NCI-H446 treated with DMSO at 0.1 percent for 48 hours (cell line): Measurements from ENCODE around the gene SMTNL1.

Experiments used
- DNase-seq: peaks from one replicate; lab custom pipeline; 2025; lab: John Stamatoyannopoulos, UW

Gene SMTNL1, protein sequence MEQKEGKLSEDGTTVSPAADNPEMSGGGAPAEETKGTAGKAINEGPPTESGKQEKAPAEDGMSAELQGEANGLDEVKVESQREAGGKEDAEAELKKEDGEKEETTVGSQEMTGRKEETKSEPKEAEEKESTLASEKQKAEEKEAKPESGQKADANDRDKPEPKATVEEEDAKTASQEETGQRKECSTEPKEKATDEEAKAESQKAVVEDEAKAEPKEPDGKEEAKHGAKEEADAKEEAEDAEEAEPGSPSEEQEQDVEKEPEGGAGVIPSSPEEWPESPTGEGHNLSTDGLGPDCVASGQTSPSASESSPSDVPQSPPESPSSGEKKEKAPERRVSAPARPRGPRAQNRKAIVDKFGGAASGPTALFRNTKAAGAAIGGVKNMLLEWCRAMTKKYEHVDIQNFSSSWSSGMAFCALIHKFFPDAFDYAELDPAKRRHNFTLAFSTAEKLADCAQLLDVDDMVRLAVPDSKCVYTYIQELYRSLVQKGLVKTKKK

DNA sequence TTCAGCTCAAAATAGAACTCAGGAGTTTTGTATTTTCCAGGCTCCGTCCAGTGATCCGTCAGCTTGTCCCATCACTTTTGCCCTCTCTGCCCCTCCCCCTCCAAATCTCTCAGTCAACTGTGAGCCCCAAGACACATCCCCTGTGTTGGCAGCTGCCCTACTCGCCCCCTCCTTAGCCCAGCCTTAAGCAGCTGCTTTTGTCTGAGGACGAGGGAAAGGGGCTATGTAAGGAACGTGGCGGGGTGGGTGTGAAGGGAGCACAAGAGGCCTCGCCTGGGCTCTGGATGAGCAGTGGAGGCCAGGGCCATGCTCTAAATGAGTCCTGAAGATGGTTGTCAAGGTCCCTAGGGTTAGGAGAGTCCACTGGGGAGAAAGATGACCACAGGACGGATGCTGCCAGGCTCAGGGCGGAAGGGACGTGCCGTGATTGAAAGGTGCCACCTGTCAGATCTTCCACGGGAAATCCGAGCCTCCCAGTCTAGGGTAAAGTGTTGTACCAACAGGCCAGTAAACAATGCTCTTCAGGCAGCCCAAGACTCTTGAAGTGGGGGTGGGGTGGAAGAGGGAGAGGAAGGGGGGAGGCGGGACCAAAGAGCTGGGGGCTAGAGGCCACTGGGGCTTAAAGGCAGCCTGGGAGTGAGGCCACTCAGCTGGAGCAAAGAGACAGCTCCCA, at the start of gene SMTNL1:
Gene SMTNL1, plus strand, starts transcription at position 649 of the 673 bp plus-strand sequence. CDS start 5,048 bp downstream, outside the sequence.
- no peak for DNase-seq

DNA sequence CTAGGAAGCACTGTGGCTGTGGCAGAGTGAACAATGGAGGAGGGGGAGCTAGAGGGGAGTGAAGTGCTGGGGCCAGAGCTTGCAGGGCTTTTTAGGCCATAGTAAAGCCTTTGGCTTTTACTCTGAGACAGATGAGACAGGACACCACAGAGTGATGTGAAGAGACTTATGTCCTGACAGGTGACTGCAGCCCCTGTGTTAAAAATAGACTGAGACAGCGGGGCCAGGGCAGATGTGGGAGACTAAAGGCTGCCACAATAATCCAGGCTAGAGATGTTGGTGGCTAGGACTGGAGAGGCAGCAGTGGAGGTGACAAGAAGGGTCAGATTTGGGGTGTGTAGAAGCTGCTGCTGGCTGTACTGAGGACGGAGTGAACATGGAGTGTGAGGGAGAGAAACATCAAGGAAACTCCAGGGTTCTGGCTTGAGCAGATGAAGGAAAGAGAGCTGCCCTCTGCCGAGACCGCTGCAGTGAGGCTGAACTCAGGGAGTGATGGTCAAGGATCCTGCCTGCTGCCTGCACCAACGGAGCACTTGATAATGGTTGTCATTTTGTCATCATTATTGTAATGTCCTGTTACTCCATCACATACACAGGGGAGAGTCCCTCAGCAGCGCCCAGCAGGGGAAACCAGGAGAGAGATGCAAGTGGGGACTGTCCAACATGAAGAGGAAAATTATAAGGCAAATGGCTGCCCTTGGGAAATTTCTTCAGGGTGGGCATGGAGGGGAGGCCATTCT, 49.3 kb upstream of the SMTNL1 start:
- no peak for DNase-seq

DNA sequence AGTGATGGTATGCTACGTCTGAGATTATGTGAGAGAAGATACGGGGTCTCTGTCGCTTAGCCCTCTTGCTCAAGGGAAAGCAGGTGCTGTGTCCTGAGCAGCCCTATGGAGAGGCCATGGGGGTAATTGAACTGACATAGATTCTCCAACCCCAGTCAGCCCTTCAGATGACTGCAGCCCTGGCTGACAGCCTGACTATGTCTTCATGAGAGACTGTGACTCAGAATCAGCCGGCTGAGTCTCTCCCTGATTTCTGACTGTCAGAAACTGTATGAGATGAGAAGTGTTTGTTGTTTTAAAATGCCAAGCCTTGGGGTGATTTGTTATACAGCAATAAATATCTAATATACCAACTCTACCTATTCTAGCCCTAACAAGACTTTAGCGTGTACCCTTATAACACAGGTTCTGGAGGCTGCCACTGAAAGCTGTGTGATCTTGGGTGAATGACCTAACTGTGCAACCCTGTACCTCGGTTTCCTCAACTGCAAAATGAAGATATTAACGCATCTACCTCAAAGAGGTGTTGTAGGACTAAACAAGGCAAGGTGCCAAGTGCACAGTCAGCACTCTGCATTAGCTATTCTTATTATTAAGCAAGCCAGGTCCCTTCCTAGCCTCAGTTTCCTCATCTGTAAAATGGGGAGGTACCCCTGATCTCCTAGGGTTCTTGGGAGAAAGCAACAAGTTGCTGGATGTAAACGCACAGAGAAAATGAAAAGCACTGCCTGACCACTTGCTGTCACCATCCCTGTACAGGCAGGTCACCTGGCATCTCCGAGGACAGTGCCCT, 46.7 kb upstream of the SMTNL1 start:
- DNase-seq: no peak

DNA sequence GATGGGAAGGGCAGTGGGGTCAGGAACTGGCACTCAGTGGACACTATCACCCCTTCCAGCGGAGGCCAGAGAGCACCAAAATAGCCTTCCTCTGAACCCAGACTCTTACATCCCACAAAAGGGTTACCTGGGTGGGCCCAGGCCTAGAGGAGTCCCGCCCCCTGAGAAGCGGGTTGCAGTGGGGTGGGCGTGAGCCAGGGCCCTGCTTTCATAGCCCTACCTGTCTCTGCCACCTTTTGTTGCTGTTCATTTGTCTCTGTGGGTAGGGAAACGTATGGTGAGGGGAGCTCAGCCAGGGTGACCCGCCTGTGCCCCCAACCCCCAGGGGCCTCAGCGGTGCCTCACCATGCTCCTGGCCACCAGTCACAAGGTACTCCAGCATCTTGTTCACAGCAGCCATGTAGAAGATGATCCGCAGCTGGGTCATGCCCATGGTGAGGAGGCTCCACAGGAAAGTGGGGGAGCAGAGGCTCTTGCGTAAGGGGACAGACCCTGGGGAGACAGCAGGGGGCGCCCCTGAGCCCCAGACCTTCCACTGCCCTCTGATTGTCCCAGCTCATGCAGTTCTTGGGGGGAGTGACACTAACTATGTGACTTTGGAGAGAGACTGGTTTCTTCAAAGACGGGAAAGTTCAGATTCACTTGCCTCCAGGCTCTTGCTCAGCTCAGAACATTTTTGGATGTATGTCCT, 45.9 kb upstream of the SMTNL1 start:
- no peak for DNase-seq

DNA sequence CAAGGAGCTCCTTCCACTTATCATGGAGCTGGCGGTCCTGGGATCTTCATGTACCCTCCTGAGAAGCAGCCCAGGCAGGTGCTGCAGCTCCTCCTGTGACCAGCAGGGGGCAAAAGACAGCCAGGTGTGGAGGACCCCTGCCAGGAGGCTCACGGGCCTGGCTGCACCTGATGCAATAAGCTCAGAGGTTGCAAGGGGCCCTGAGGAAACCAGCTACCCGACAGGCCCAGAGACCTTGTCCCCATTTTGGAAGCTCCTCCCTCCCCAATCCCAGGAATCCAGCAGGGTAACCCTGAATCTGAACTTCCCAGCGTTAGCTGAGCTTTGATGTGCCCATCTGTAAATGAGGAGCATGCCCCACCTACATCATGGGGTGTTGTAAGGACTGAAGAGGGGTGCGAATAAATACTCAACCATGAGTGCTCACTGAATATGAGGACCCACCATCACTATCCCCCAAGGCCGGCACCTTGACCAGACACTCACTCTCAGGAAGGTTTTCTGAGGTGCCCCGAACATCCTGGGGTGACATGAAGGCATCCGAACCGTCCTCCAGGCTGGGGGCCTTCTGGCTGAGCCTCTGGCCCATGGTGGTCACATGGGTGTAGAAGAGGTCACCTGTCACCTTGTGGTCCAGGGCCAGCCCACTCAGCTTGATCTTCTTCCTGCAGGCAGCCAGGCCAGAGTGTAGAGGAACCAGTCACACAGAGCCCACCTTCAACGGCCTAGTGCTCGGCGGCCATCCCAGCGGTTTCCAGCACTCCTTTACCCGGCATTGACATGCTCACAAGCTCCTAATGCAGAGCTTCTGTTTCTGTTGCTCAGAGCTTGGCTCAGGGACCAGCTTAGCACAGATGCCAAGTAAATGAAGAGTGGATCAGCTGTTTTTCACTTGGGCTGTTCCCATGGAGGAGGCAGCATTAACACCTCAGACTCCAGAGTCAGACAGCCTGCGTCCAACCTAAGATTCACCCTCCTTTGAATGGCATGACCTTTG, 43.6 kb upstream of the SMTNL1 start:
- DNase-seq: no peak

DNA sequence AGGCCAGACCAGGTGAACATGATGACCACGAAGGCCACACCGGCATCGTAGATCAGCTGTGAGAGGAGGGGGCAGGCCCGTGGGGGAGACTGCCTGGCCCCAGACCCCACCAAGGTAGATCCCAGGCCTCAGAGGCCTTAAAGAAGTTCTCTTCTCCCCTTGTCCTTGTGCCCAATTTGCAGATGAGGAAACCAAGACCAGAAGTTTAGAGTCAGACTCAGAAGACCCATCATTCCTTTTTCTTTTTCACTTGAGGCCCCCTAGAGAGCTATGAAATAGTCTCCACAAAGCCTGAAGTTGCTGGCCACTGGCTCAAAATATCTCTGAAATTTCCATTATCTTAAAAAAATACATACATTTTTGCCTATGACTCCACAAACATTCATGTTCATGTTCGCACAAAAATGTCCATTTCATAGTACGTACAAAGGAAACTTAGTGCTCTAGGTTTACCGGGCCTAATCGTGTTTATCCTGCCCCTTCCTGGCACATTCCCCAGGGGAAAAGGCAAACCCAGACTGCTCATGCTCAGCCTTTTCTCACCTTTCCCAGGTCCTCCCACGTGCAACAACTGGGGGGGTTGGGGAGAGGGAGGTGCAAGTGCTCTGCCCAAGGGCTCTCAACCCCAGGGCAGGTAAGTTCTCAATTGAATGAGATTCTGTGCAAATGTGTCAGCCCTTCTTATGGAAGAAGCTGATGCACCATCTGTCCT, 41.1 kb upstream of the SMTNL1 start:
- no peak for DNase-seq

DNA sequence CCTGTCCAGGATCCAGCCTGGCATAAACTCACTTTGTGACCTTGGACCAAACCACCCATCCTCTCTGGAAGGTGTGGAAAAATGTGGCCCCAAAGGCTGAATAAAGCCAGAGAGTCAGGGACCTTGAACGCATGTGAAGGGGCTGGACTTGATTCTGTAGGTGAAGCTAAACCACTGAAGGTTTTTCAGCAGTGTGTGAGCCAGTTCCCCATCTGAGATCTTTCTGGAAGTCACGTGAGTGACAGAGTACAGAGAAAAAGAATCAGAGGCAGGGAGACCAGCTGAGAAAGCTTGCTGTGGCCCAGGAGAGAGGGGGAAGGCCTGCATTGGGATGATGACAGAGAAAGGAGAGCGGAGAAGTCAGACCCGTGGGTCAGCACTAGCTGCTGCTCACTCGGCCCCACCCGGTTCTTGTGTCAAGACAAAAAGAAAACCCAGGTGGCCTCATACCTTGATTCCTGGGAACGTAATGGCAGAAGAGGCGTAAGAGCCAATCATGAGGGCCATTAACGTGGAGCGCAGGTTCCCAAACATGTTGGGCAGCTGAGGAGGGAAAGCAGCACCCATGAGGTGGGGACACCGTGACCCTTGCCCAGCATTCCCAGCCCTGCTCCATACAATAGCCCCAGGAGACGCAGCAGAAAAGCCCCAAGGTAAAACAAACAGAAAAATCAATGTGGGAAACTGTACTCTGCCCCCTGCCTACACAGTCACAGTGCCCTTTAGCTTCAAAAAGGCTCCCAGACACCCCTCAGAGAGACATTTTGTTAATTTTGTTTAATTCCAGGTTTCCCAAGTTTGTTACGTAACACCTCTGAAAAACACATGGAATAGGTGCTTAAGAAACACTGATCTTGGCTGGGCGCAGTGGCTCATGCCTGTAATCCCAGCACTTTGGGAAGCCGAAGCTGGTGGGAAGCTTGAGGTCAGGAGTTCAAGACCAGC, 39.8 kb upstream of the SMTNL1 start:
- DNase-seq: no peak

DNA sequence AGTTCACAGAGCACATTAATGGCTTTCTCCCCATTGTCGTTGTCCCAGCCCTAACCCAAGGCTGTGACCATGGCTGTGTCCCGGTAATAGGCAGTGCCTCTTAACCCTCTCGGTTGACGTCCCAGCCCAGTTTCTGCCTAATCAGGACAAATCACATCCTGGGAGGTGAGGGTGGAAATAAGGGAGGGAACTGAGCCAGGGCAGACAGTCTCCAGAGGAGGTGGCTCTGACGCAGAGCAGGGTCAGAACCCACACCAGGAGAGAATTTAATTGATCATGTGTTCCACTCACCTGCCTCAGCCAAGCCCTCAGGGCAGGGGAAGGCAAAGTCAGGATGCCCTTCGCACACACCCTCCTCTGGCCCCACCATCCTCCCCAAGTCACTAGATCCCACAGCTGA, 38.9 kb upstream of the SMTNL1 start:
- DNase-seq: no peak

DNA sequence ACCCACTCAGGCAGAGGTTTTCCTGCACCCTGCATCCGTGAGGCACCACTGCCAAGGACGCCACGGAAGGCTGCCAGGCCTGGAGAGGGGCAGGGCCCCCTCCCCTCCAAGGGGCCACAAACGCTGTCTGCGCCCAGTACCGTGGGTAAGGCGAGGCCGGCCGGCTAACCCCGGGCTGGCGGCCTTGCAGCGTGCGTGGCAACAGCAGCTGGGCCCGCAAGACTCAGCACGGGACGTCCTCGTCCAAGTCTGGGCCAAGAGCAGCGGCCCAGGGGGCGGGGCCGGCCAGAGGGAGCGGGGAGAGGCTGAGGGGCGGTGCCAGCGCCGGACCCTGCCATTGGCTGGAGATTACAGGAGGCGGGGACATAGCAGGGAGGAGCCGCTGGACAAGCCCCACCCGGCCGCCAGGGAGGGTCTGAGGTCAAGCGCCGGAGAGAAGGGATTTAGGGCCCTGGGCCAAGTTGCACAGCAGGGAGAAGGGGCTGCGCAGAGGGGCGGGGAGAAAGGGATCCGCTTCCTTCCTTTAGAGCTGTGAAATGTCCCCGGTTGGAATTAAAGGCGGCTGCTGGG, 37.9 kb upstream of the SMTNL1 start:
- DNase-seq: peak; percentile 78

DNA sequence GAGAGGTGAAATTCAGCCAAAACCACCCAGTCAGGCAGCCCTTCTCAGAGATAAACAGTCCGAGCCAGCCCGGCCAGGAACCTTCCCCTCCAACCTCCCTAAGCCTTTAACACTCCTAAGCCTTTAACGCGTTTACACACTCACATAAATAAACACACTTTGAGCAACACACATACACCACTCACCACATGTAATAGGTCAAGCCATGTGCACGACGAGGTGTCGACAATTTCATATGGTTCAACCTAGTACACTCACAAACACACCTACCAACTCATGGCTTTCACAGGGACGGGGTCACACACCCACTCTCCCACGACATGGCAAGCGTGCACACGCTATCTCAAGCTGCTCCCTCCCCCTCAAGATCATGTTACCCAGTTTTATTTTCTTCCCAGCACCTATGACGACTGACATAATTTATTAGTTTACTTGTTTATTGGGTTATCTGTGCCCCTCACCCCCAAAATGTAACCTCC, 37.4 kb upstream of the SMTNL1 start:
- no peak for DNase-seq

DNA sequence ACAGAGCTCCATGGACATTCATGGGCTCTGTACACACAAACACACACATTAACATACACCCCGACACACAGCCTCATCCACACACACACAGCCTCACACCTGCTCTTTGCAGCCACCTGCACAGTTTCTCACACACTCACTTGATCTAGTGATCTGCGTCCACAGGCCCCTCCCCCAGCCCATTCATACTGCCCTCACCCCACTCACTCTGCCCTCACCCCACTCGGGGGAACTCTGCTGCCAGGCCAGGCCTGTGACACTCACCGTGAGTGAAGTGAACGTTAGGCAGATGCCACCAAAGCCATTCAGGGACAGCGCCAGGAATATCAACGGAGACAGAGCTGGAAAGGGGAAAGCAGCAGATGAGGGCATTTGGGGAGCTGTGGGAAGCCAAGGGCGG, 36.9 kb upstream of the SMTNL1 start:
- no peak for DNase-seq

DNA sequence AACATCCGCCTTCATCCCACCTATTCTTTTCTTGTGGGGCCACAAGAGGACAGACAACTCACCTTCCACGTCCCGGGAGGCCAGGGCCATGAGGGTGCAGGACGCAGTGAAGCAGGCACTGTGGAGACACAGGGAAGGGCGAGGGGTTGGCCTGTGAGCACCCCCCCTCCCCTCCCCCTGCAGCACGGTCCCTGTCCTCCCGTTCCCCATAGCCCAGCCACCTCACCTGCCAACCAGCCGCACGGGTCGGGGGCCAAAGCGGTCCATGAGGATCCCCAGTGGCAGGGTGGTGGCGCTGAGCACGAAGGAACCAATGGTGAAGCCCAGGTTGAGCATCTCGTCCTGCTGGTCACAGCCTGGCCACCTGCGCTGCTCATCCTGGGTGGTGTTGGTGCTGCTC, 36.5 kb upstream of the SMTNL1 start:
- DNase-seq: no peak

DNA sequence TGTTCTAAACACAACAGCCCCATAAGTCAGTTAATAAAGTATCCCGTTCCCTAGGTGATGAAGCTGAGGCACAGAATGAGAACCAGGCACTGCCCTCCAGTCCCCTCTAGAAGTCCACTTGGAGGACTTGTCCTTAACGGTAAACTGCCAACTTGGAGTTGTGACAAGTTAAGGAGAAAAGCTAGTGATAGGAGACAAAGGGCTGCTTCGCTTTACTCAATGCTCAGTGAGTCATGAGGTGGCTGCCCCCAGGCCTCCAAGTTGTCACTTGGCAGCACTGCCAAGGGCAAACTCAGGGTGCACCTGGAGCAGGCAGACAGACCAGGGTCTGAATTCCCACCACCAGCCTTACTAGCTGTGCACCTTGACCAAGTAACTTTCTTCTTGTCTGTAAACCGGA, 35.4 kb upstream of the SMTNL1 start:
- no peak for DNase-seq

DNA sequence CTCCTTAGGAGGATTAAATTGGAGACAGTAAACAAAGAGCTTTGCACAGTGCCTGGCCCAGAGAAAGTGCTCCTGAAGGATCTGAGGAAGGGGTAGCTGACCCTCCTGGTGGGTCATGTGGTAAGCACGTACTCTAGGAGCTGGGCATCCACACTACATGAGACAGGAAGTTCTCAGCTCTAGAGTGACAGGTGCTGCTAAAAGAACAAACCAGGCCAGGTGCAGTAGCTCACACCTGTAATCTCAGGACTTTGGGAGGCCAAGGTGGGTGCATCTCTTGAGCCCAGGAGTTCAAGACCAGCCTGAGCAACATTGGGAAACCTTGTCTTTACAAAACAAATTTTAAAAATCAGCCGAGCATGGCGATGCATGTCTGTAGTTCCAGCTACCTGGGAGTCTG, 35.0 kb upstream of the SMTNL1 start:
- DNase-seq: no peak

DNA sequence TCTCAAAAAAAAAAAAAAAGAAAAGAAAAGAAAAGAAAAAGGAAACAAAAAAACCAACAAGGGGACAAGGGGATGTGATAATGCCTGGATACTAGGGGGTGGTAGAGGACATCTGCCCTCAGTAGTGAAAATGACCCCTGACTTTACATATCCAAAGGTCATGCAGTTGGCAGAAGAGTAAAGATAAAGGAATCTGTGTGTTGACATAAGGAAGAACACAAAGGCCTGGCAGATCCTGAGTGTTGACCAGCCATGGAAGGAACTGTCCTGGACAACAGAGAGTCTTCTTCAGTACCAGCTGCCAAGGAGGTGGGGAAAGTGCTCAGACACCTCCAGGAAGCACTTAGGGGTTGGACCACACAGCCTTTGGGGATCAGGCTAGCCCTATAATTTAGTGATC, 34.5 kb upstream of the SMTNL1 start:
- DNase-seq: no peak

DNA sequence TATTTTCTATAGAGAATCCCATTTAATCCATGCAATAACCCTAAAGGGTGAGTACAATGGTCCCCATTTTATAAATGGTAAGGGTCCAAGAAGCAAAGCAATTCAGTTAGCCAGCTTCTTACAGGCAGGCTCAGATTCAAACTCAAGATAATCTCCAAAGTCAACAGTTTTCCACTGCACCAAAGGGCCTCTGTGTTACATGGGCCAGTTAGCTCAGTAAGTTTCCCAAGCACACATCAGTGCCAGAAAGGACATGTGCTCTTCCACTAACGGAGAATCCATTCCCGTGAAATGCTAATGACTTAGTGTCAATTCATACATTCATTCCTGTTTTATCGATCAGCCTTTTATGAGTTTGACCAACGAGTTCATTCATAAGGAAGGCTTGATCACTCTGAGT, 32.9 kb upstream of the SMTNL1 start:
- no peak for DNase-seq

DNA sequence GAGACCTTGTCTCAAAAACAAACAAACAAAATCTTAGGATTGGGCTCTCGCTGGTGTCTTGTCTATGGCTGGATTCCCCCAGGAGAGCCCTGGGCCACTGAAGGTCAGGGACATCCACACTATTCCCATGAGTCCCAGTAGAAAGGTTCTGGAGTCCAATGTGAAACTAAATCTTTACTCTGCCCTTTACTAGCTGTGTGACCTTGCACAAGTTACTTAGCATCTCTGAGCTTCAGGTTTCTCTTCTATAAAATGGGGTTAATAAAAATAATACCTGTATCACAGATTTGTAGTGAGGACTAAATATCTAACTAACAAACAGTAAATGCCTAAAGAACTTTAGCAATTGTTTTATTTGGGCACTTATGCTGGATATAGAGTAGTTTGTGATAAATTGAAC, 30.9 kb upstream of the SMTNL1 start:
- no peak for DNase-seq
